ENCODE data around the gene COL25A1.
"Not testable (repeated sequence)": the region's sequence is repeated elsewhere in the genome, so short reads cannot be mapped to it uniquely, and the experiment has no call there.

Gene COL25A1

GRCh38 chr4:108943371-108943770, 359.1 kb downstream of the COL25A1 start:
- DNase-seq = no peak

- DNase-seq = no peak
Observed at GRCh38 chr4:108941904-108942430, 360.5 kb downstream of the COL25A1 start.

GRCh38 chr4:108940634-108941033, 361.8 kb downstream of the COL25A1 start:
- no peak for DNase-seq

GRCh38 chr4:108940149-108940548, 362.3 kb downstream of the COL25A1 start:
- DNase-seq = no peak

GRCh38 chr4:108937066-108937465, 365.4 kb downstream of the COL25A1 start:
- no peak for DNase-seq

GRCh38 chr4:108933925-108934324, 368.5 kb downstream of the COL25A1 start:
- not testable (repeated sequence) for DNase-seq

GRCh38 chr4:108933046-108933445, 369.4 kb downstream of the COL25A1 start:
- DNase-seq = no peak

- DNase-seq = no peak
Observed at GRCh38 chr4:108931926-108932325, 370.5 kb downstream of the COL25A1 start.

GRCh38 chr4:108930186-108930585, 372.3 kb downstream of the COL25A1 start:
- DNase-seq = no peak

GRCh38 chr4:108926781-108927180, 375.7 kb downstream of the COL25A1 start:
- no peak for DNase-seq

GRCh38 chr4:108926061-108926460, 376.4 kb downstream of the COL25A1 start:
- DNase-seq = no peak

GRCh38 chr4:108922191-108922590, 380.3 kb downstream of the COL25A1 start:
- DNase-seq = no peak

GRCh38 chr4:108920395-108921087, 381.9 kb downstream of the COL25A1 start:
- DNase-seq = no peak

GRCh38 chr4:108919226-108919893, 383.1 kb downstream of the COL25A1 start:
- no peak for DNase-seq

GRCh38 chr4:108917255-108917654, 385.2 kb downstream of the COL25A1 start:
- DNase-seq = no peak

GRCh38 chr4:108916638-108917037, 385.8 kb downstream of the COL25A1 start:
- no peak for DNase-seq

GRCh38 chr4:108906866-108907367, 395.5 kb downstream of the COL25A1 start:
- no peak for DNase-seq

GRCh38 chr4:108906006-108906405, 396.5 kb downstream of the COL25A1 start:
- DNase-seq = no peak

GRCh38 chr4:108903464-108904221, 398.8 kb downstream of the COL25A1 start:
- DNase-seq = no peak

GRCh38 chr4:108902769-108903168, 399.7 kb downstream of the COL25A1 start:
- no peak for DNase-seq

- no peak for DNase-seq
Observed at GRCh38 chr4:108901291-108901690, 401.2 kb downstream of the COL25A1 start.

- no peak for DNase-seq
Observed at GRCh38 chr4:108900018-108900580, 402.4 kb downstream of the COL25A1 start.

- no peak for DNase-seq
Observed at GRCh38 chr4:108893468-108893867, 409.0 kb downstream of the COL25A1 start.
